VCaP (cell line): ENCODE data around the gene DIPK1A.

Source experiments
- H3K27ac ChIP-seq: fragments of 450-650 bp; 2 replicates; pipeline ENCODE4 v1.5.1; 2017
- CTCF ChIP-seq: fragments of 450-650 bp; conservative IDR thresholded peaks from 2 replicates; pipeline ENCODE4 v1.5.1; 2017; ENCODE audit warnings: mild to moderate bottlenecking, moderate library complexity

DIPK1A gene

GRCh38 chr1:92957030-92957734 is 4.1 kb downstream of the DIPK1A start:
- H3K27ac ChIP-seq, result no peak overlapping the region

GRCh38 chr1:92956254-92957029 is 4.8 kb downstream of the DIPK1A start:
- no peak for TF ChIP-seq CTCF

More at GRCh38 chr1:92957030-92957734, 4.1 kb downstream of the DIPK1A start:
- no peak for TF ChIP-seq CTCF

GRCh38 chr1:92953491-92953890 is 7.8 kb downstream of the DIPK1A start:
- H3K27ac ChIP-seq, result no peak overlapping the region
- TF ChIP-seq CTCF, result no peak

More at GRCh38 chr1:92956254-92957029, 4.8 kb downstream of the DIPK1A start:
- H3K27ac ChIP-seq, result no peak overlapping the region

- no peak overlapping the region for H3K27ac ChIP-seq
- TF ChIP-seq CTCF, result no peak
Measured at GRCh38 chr1:92952714-92953113, 8.5 kb downstream of the DIPK1A start.

- TF ChIP-seq CTCF, result no peak
- H3K27ac ChIP-seq, result no peak overlapping the region
Measured at GRCh38 chr1:92951141-92951582, 10.1 kb downstream of the DIPK1A start.

- no peak for TF ChIP-seq CTCF
- peak overlapping the region; percentile 35; the same call in 1 of the 2 replicates for H3K27ac ChIP-seq
Measured at GRCh38 chr1:92949937-92950817, 11.1 kb downstream of the DIPK1A start.

GRCh38 chr1:92948071-92948470 is 13.2 kb downstream of the DIPK1A start:
- TF ChIP-seq CTCF, result no peak
- H3K27ac ChIP-seq, result no peak overlapping the region
